Stimulated activated CD4-positive, alpha-beta T cell treated with anti-CD3 and anti-CD28 coated beads, TNF-alpha, amount 100 ng/mL, for 1 hour (primary cell): ENCODE results near the gene SYNE2.
"Not testable (repeated sequence)": the region's sequence is repeated elsewhere in the genome, so short reads cannot be mapped to it uniquely, and the experiment has no call there.

Experiments
- DNase-seq, 3 donors: peaks; one replicate each; pipeline ENCODE4 v3.0.0-alpha.2; 2020; ENCODE audit warnings: low read depth in 3 of 3, low spot score in 1 of 3

The SYNE2 gene

GRCh38 chr14:63869940-63870752 is 17.3 kb downstream of the SYNE2 start:
- DNase-seq, result not testable (repeated sequence)

GRCh38 chr14:63870753-63871037 is 17.9 kb downstream of the SYNE2 start:
- not testable (repeated sequence) for DNase-seq

GRCh38 chr14:63874223-63874622 is 21.4 kb downstream of the SYNE2 start:
- DNase-seq, result no peak

GRCh38 chr14:63875311-63875710 is 22.5 kb downstream of the SYNE2 start:
- no peak for DNase-seq

GRCh38 chr14:63877550-63877939 is 24.7 kb downstream of the SYNE2 start:
- no peak for DNase-seq

GRCh38 chr14:63878052-63878451 is 25.2 kb downstream of the SYNE2 start:
- DNase-seq, result no peak

- DNase-seq, result no peak
These were observed 26.0 kb downstream of the SYNE2 start for GRCh38 chr14:63878792-63879191.

- DNase-seq, result no peak
These were observed 29.1 kb downstream of the SYNE2 start for GRCh38 chr14:63881926-63882325.

- DNase-seq, result no peak
These were observed 35.1 kb downstream of the SYNE2 start for GRCh38 chr14:63887899-63888298.

GRCh38 chr14:63890553-63890952 is 37.7 kb downstream of the SYNE2 start:
- DNase-seq, result no peak

- no peak for DNase-seq
These were observed 38.6 kb downstream of the SYNE2 start for GRCh38 chr14:63891148-63891975.

- DNase-seq, result no peak
These were observed 39.5 kb downstream of the SYNE2 start for GRCh38 chr14:63892265-63892664.

GRCh38 chr14:63893701-63894458 is 41.1 kb downstream of the SYNE2 start:
- no peak for DNase-seq

GRCh38 chr14:63895510-63895909 is 42.7 kb downstream of the SYNE2 start:
- no peak for DNase-seq

- no peak for DNase-seq
These were observed 43.5 kb downstream of the SYNE2 start for GRCh38 chr14:63896278-63896720.

GRCh38 chr14:63897721-63898163 is 44.9 kb downstream of the SYNE2 start:
- no peak for DNase-seq

GRCh38 chr14:63899953-63900352 is 47.1 kb downstream of the SYNE2 start:
- no peak for DNase-seq

GRCh38 chr14:63901434-63902085 is 48.8 kb downstream of the SYNE2 start:
- DNase-seq, result no peak

- DNase-seq, result no peak
These were observed 49.7 kb downstream of the SYNE2 start for GRCh38 chr14:63902375-63902976.

- no peak for DNase-seq
These were observed 51.9 kb downstream of the SYNE2 start for GRCh38 chr14:63904724-63905123.

- DNase-seq, result no peak
These were observed 52.6 kb downstream of the SYNE2 start for GRCh38 chr14:63905370-63905769.
